NCI-H1417 (cell line): ENCODE results near the gene USP34.

ENCODE experiments used
- DNase-seq, 3 experiments: peaks; one replicate each; lab custom pipeline; 2025; lab: John Stamatoyannopoulos, UW

Gene USP34

GRCh38 chr2:61320181-61320580, 150.7 kb downstream of the USP34 start:
- DNase-seq, result no peak

- no peak for DNase-seq
Observed at GRCh38 chr2:61318553-61318952, 152.3 kb downstream of the USP34 start.

- no peak for DNase-seq
Observed at GRCh38 chr2:61295981-61296380, 174.9 kb downstream of the USP34 start.

GRCh38 chr2:61291851-61292575, 178.9 kb downstream of the USP34 start:
- no peak for DNase-seq

- no peak for DNase-seq
Observed at GRCh38 chr2:61288070-61288841, 182.6 kb downstream of the USP34 start.

GRCh38 chr2:61287254-61287653, 183.6 kb downstream of the USP34 start:
- no peak for DNase-seq

GRCh38 chr2:61283443-61284160, 187.3 kb downstream of the USP34 start:
- DNase-seq, result no peak

- DNase-seq, result no peak
Observed at GRCh38 chr2:61282104-61282590, 188.7 kb downstream of the USP34 start.

GRCh38 chr2:61281321-61281720, 189.6 kb downstream of the USP34 start:
- DNase-seq, result no peak

GRCh38 chr2:61277756-61278155, 193.1 kb downstream of the USP34 start:
- DNase-seq, result peak in 2 of 3 experiments; percentile 6 to 24

GRCh38 chr2:61275575-61276184, 195.2 kb downstream of the USP34 start:
- DNase-seq, result no peak

- no peak for DNase-seq
Observed at GRCh38 chr2:61272421-61273070, 198.3 kb downstream of the USP34 start.

GRCh38 chr2:61268249-61268648, 202.6 kb downstream of the USP34 start:
- DNase-seq, result no peak

- DNase-seq, result no peak
Observed at GRCh38 chr2:61266632-61267505, 204.0 kb downstream of the USP34 start.

- DNase-seq, result no peak
Observed at GRCh38 chr2:61263830-61264229, 207.1 kb downstream of the USP34 start.

- DNase-seq, result no peak
Observed at GRCh38 chr2:61262699-61263098, 208.2 kb downstream of the USP34 start.

- DNase-seq, result no peak
Observed at GRCh38 chr2:61257446-61257845, 213.4 kb downstream of the USP34 start.

- DNase-seq, result no peak
Observed at GRCh38 chr2:61255580-61256437, 215.1 kb downstream of the USP34 start.

GRCh38 chr2:61254536-61254935, 216.4 kb downstream of the USP34 start:
- no peak for DNase-seq

GRCh38 chr2:61253136-61253535, 217.8 kb downstream of the USP34 start:
- DNase-seq, result no peak
